PC-3 (cell line): ENCODE results near the gene MBTD1. TPM values are rescaled to one million over a fixed set of nuclear protein-coding genes. Genes with fewer than 3 reads are reported as not detected.

Experiments used
- ATAC-seq: fragments of 200-7000 bp; cut with Tn5 transposase; 2 replicates; pipeline ENCODE4 v1.9.1; 2020; ENCODE audit warnings: mild to moderate bottlenecking, moderate library complexity
- BruUV-seq: library from RNA; stranded (reverse); fragments of 400-500 nt; replicated peaks from 2 replicates; lab custom pipeline; 2021; lab: Mats Ljungman, UMichigan
- CTCF ChIA-PET: fragments of 300-600 bp; sonication (Branson Sonifier 250); formaldehyde crosslinking; loops from one replicate; lab custom pipeline; 2022; ENCODE audit warnings: antibody characterized with exemption; lab: Charles Lee
- POLR2A ChIA-PET: fragments of 300-600 bp; sonication (Branson Sonifier 250); formaldehyde crosslinking; loops from one replicate; lab custom pipeline; 2022; ENCODE audit warnings: antibody characterized with exemption; ENCODE audit not compliant: unreplicated experiment; lab: Charles Lee
- DNase-seq: peaks from one replicate; pipeline ENCODE4 v3.0.0-alpha.2; 2015
- H2AFZ ChIP-seq: fragments of 300-600 bp; sonication (generic); 2 replicates; pipeline ENCODE4 v1.6.0; 2016; ENCODE audit warnings: antibody characterized with exemption, low read length
- H3F3A ChIP-seq: fragments of 300-600 bp; sonication (generic); one replicate; pipeline ENCODE4 v1.6.0; 2017; ENCODE audit warnings: antibody characterized with exemption, low read length, control low read depth, mild to moderate bottlenecking; ENCODE audit not compliant: unreplicated experiment
- H3K27ac ChIP-seq: fragments of 300-600 bp; sonication (generic); 2 replicates; pipeline ENCODE4 v1.5.1; 2016; ENCODE audit warnings: mild to moderate bottlenecking, low read length
- H3K27me3 ChIP-seq: fragments of 300-600 bp; sonication (generic); 2 replicates; pipeline ENCODE4 v1.6.1; 2016; ENCODE audit warnings: low read length, mixed read lengths
- H3K36me3 ChIP-seq: fragments of 300-600 bp; sonication (generic); 2 replicates; pipeline ENCODE4 v1.6.1; 2016; ENCODE audit warnings: low read depth, mixed run types, low read length, mixed read lengths
- H3K4me1 ChIP-seq: fragments of 300-600 bp; sonication (generic); 2 replicates; pipeline ENCODE4 v1.5.1; 2016; ENCODE audit warnings: low read length; ENCODE audit not compliant: insufficient read depth
- H3K4me2 ChIP-seq: fragments of 300-600 bp; sonication (generic); 2 replicates; pipeline ENCODE4 v1.6.0; 2016; ENCODE audit warnings: low read length
- H3K4me3 ChIP-seq: fragments of 300-600 bp; sonication (generic); 2 replicates; pipeline ENCODE4 v1.5.1; 2016; ENCODE audit warnings: mild to moderate bottlenecking, low read length, mixed read lengths
- H3K79me2 ChIP-seq: fragments of 300-600 bp; sonication (generic); 2 replicates; pipeline ENCODE4 v1.6.1; 2017; ENCODE audit warnings: low read length, mixed read lengths
- H3K9ac ChIP-seq: fragments of 300-600 bp; sonication (generic); 2 replicates; pipeline ENCODE4 v1.6.0; 2016; ENCODE audit warnings: mild to moderate bottlenecking, low read length
- H3K9me2 ChIP-seq: fragments of 300-600 bp; sonication (generic); replicated peaks from 2 replicates; pipeline ENCODE4 v1.6.1; 2016; ENCODE audit warnings: mixed run types, low read length, mixed read lengths
- H3K9me3 ChIP-seq: fragments of 300-600 bp; sonication (generic); 2 replicates; pipeline ENCODE4 v1.6.1; 2016; ENCODE audit warnings: low read length, mixed read lengths
- H4K20me1 ChIP-seq: fragments of 300-600 bp; sonication (generic); 2 replicates; pipeline ENCODE4 v1.6.1; 2016; ENCODE audit warnings: low read length, mixed read lengths
- CTCF ChIP-seq: fragments of 300-600 bp; sonication (generic); conservative IDR thresholded peaks from 2 replicates; pipeline ENCODE4 v1.5.1; 2017; ENCODE audit warnings: antibody characterized with exemption, low read depth, mild to moderate bottlenecking, low read length
- EZH2 ChIP-seq: fragments of 300-600 bp; sonication (generic); IDR thresholded peaks from one replicate; pipeline ENCODE4 v1.6.1; 2017; ENCODE audit warnings: antibody characterized with exemption, mild to moderate bottlenecking, low read length; ENCODE audit not compliant: unreplicated experiment
- EZH2phosphoT487 ChIP-seq: fragments of 300-600 bp; sonication (generic); IDR thresholded peaks from 2 replicates; pipeline ENCODE4 v1.6.1; 2018; ENCODE audit warnings: mild to moderate bottlenecking, antibody characterized with exemption, low read length, borderline replicate concordance
- intact Hi-C: fragments of 100-400 bp; cut with micrococcal nuclease; formaldehyde crosslinking; loops from 2 replicates; pipeline ENCODE4 v1.9.0; 2023
- total RNA-seq: library from RNA; depleted of rRNA; stranded (reverse); fragments of >200 nt; gene quantifications from 2 replicates; pipeline ENCODE4 v1.2.3, GENCODE V29; 2014

The MBTD1 gene
- total RNA-seq, 1 experiment from 2014 or later = 13.8 TPM

DNA sequence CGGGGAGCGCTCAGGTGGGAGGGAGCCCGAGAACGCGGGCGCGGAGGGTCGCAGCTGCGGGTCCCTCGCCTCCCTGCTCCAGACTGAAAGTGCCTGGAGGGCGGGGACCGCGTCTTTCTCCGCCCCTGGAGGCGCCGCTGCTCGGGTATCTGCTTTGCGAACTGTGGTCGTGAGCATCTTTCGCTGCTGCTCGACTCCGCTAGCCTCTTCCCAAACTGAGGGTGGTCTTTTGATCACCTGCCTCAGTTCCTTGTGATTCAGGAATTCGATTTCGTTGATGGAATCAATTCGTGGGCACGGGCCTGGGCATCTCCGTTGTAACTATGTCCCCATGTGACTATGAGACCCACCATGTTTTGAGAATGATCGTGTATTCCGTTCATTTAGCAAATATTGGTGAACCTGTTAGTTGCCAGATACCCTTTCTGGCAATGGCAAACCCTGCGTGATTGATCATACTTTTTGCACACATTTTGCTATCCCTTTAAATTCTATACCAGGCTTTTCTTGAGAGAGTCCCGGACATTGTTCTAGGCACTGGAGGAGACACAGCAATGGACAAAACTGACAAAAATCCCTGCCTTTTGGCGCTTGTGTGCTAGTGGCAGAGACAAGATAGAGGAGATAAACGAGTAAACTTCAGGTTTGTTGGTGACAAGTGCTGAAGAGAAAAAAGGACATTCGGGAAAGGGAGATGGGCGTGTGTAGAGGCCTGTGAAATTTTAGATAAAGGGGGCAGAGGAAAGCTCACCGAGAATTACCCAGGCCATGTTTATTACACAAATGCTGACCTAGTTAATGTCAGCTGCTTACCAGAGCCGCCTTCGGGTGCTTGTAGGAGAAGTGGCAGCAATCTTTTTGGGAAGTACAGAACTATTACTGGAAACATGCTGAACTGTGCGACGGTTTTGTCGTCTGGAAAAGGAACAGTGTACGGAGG lies 1.4 kb upstream of the MBTD1 start:
- H3K79me2 ChIP-seq = peaks cover 95% of the 10 kb centered on the region
- DNase-seq (peak; percentile 7), ATAC-seq (no peak)
- H3K4me2 ChIP-seq = peak overlapping the region; percentile 87
- peak overlapping the region; percentile 89 for H3K4me3 ChIP-seq
- H3K9me2 ChIP-seq = no peaks in the 10 kb centered on the region
- H3K27ac ChIP-seq = peak overlapping the region; percentile 91; the same call in 1 of the 2 replicates
- POLR2A ChIA-PET = interaction anchor here (1.0 kb wide), 1 partner anchor 20 kb away, joined by 4 read pairs; no protein-coding TSS in a partner anchor
- H3K9me3 ChIP-seq = no peaks in the 10 kb centered on the region
- intact Hi-C loops = loop anchor here (5.0 kb wide), 1 partner anchor 94 kb away; the partner anchor contains the start of gene NME2
- H3F3A ChIP-seq = no peaks in the 10 kb centered on the region
- H3K36me3 ChIP-seq = peaks cover 33% of the 10 kb centered on the region
- H3K27me3 ChIP-seq = no peaks in the 10 kb centered on the region
- H2AFZ ChIP-seq = peak overlapping the region; percentile 95
- TF ChIP-seq CTCF (no peak), EZH2 (no peak), EZH2phosphoT487 (no peak)
- CTCF ChIA-PET = no interaction called here
- peak overlapping the region; percentile 97 for H3K9ac ChIP-seq
- TSS peak; percentile 47 for BruUV-seq
- peaks cover 41% of the 10 kb centered on the region for H3K4me1 ChIP-seq
- peaks cover 57% of the 10 kb centered on the region for H4K20me1 ChIP-seq

- no TSS peak for BruUV-seq
- CTCF ChIA-PET = no interaction called here
These were observed 581 bp upstream of the MBTD1 start, which contains the start of gene UTP18 for GRCh38 chr17:51260237-51261023. Gene UTP18, plus strand, starts transcription at chr17:51260546. Its CDS starts 39 bp downstream, at chr17:51260585.

More at GRCh38 chr17:51260237-51261023, 581 bp upstream of the MBTD1 start, which contains the start of gene UTP18:
- ATAC-seq = peak; percentile 75
- H3K27ac ChIP-seq = peak within 1 kb of the TSS; percentile 91
- H4K20me1 ChIP-seq = peaks cover 57% of the 10 kb centered on the region
- H3K36me3 ChIP-seq = peaks cover 32% of the 10 kb centered on the region; the same call in 1 of the 2 replicates
- H3K9ac ChIP-seq = peak within 1 kb of the TSS; percentile 97
- H3K9me3 ChIP-seq = no peaks in the 10 kb centered on the region
- H2AFZ ChIP-seq = peak within 1 kb of the TSS; percentile 95
- POLR2A ChIA-PET = interaction anchor here (1.0 kb wide), 1 partner anchor 19 kb away, joined by 4 read pairs; no protein-coding TSS in a partner anchor
- H3K4me3 ChIP-seq = peak within 1 kb of the TSS; percentile 89
- TF ChIP-seq EZH2phosphoT487 = no peak
- no peak for TF ChIP-seq EZH2
- no peak for TF ChIP-seq CTCF
- H3F3A ChIP-seq = no peaks in the 10 kb centered on the region
- no peaks in the 10 kb centered on the region for H3K27me3 ChIP-seq
- H3K4me2 ChIP-seq = peak within 1 kb of the TSS; percentile 87
- DNase-seq = peak; percentile 99
- intact Hi-C loops = loop anchor here (5.0 kb wide), 1 partner anchor 93 kb away; the partner anchor contains the start of gene NME2
- H3K4me1 ChIP-seq = peaks cover 41% of the 10 kb centered on the region
- H3K9me2 ChIP-seq = no peaks in the 10 kb centered on the region
- H3K79me2 ChIP-seq = peaks cover 96% of the 10 kb centered on the region
